Measurements from ENCODE around the gene LSAMP. TPM values are rescaled to one million over a fixed set of nuclear protein-coding genes. Genes with fewer than 3 reads are reported as not detected.

Gene LSAMP
- total and polyA plus RNA-seq, 3 donors from 2014 or later, result 3.1 to 10.3 (median 9.1) TPM

DNA sequence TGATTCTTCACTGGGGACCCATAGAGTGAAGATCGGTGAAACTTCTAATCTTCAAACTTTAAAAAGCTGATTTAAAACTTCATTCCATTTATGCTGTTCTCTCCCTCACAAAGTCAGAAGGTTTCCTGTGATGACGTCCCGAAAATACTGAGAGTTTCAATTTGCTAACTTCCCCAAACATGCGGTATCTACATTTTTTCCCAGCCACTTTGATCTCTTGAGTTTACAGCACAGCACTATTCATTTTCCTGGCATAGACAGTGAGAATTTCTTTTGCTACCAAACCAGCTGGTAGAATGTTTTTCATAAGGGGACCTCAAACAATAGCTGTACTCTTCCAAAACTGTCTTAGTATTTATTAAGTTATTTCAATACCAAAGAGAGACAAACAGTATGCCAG is 156.8 kb downstream of the LSAMP start:
- H3K4me1 ChIP-seq, result no peaks in the 10 kb centered on the region

DNA sequence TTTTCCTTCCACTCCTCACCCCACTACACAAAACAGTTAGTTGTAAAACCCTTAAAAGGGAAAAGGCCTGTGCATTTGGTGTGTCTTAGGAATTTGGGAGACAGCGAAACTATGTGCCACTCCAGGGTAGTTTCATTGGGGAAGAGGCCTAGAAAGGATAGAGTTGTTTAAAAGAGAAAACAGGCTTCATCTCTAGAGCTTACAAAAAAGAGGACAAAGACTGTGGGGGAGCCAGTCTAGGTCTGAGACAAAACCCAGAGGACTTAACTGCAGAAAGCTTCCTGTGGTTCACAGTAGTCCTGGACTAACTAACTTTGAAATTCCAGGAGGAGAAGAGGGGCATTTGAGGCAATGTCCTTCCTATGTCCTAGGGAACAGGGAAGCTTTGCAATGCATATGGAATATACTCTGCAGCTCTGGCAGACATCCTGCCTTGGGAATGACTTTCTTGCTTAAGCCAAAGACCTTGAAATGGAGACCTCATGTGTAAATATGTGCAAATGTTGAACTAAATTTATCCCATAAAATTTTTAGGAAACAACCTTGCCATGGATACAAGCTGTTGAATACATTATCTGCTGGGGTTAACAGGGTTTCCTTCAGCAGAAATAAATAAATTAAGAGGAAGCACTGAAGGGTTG is 159.4 kb downstream of the LSAMP start:
- TF ChIP-seq POLR2A (IDR thresholded peaks at IDR 0.05), result no peak
- TF ChIP-seq, protein P1, sequence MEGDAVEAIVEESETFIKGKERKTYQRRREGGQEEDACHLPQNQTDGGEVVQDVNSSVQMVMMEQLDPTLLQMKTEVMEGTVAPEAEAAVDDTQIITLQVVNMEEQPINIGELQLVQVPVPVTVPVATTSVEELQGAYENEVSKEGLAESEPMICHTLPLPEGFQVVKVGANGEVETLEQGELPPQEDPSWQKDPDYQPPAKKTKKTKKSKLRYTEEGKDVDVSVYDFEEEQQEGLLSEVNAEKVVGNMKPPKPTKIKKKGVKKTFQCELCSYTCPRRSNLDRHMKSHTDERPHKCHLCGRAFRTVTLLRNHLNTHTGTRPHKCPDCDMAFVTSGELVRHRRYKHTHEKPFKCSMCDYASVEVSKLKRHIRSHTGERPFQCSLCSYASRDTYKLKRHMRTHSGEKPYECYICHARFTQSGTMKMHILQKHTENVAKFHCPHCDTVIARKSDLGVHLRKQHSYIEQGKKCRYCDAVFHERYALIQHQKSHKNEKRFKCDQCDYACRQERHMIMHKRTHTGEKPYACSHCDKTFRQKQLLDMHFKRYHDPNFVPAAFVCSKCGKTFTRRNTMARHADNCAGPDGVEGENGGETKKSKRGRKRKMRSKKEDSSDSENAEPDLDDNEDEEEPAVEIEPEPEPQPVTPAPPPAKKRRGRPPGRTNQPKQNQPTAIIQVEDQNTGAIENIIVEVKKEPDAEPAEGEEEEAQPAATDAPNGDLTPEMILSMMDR (IDR thresholded peaks at IDR 0.05), result no peak

More for the DNA sequence above, 156.8 kb downstream of the LSAMP start:
- H3K4me3 ChIP-seq, result no peak overlapping the region
- no peak for DNase-seq
- H3K27ac ChIP-seq, result no peak overlapping the region
- no peaks in the 10 kb centered on the region for H3K27me3 ChIP-seq
- H3K9me3 ChIP-seq, result no peaks in the 10 kb centered on the region
- intact Hi-C loops (cut with DNase I; ENCODE audit: low total_unique reads), result no loop called here
- WGBS, 2 donors, result 52 to 57% methylated on average over 4 of the region's 4 CpGs
- TF ChIP-seq, protein P1 (IDR thresholded peaks at IDR 0.05), result no peak
- no peak for TF ChIP-seq POLR2A (IDR thresholded peaks at IDR 0.05)
- no peaks in the 10 kb centered on the region for H3K36me3 ChIP-seq (ENCODE audit: low read depth, missing control alignments)

DNA sequence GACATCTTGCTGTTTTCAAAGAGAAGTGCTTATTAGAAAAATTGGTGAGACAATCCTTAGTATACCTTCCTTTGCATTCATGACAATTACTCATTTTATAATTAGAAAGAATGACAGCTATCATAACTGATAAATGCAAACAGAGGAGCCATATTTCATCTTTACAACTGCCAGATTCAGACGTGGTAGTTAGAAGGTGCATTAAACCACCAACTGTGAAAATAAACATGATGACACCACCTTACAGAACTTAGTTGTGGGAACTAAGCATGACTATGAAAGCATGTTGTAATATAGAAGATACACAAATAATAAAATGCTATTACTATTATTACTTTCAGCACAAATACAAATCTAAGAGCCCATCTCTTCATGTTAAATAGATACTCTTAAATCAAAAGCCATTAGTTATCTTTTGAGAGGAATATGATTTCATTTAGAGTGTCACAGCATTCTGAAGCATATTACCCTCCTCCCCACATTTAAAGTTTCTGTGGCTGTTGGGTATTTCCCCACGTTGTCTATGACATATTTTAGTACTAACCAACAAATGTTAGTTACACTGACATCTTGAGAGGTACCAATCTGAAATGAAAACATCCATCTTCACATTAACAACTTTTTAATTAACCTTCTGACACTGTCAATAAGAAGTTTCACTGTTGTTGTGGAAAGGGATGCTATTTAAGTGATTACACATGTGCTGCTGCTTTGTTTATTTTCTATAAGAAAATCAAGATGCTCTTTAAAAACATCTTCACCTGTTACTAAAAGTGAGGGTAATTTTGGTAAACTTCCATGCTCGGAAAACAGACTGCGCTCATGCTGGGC is 163.8 kb downstream of the LSAMP start:
- no peak for DNase-seq
- H3K4me3 ChIP-seq, result no peak overlapping the region
- no peaks in the 10 kb centered on the region for H3K36me3 ChIP-seq (ENCODE audit: low read depth, missing control alignments)
- H3K9me3 ChIP-seq, result no peaks in the 10 kb centered on the region
- H3K27ac ChIP-seq, result no peak overlapping the region
- H3K27me3 ChIP-seq, result no peaks in the 10 kb centered on the region
- TF ChIP-seq, protein P1 (IDR thresholded peaks at IDR 0.05), result no peak
- TF ChIP-seq POLR2A (IDR thresholded peaks at IDR 0.05), result no peak
- no peaks in the 10 kb centered on the region for H3K4me1 ChIP-seq
- 77 to 78% methylated on average over 4 of the region's 4 CpGs for WGBS, 2 donors
- intact Hi-C loops (cut with DNase I; ENCODE audit: low total_unique reads), result no loop called here

More for the DNA sequence above, 159.4 kb downstream of the LSAMP start:
- H3K4me3 ChIP-seq, result no peak overlapping the region
- WGBS, 2 donors, result 96 to 97% methylated on average over 1 of the region's 1 CpG
- no peaks in the 10 kb centered on the region for H3K4me1 ChIP-seq
- intact Hi-C loops (cut with DNase I; ENCODE audit: low total_unique reads), result no loop called here
- no peak overlapping the region for H3K27ac ChIP-seq
- no peaks in the 10 kb centered on the region for H3K27me3 ChIP-seq
- no peaks in the 10 kb centered on the region for H3K36me3 ChIP-seq (ENCODE audit: low read depth, missing control alignments)
- DNase-seq, result no peak
- no peaks in the 10 kb centered on the region for H3K9me3 ChIP-seq

DNA sequence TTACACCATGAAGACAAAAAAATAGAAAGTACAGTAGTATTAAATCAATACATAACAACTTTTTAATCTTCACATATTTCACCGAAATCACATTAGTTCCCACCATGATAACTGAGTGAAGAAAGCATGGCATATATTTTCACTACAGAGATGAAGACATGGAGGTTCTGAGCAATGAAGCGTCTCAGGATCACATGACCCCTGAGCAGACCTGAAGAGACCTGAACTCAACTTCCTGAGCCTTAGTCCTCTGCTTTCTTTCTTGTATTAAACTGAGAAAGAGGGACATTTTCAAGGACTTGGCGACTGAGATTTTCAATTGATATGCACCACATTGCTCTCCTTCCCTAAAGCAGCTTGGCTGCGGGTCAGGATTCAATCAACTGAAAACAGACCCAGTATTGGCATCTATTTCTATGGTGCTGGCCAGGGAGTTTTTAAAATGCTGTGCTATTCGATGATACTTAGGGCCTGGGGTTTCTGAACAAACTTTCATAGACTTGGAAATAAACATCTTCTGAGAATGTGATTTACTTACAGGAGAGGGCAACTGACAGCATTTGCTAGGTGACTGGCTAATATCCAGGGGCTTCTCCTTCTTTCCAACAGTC is 165.1 kb downstream of the LSAMP start:
- Histone ChIP-seq H3K27ac (no peak overlapping the region), H3K9me3 (no peaks in the 10 kb centered on the region), H3K36me3 (ENCODE audit: low read depth, missing control alignments) (no peaks in the 10 kb centered on the region), H3K4me3 (no peak overlapping the region), H3K27me3 (no peaks in the 10 kb centered on the region), H3K4me1 (no peaks in the 10 kb centered on the region)
- WGBS, 2 donors, result 62 to 74% methylated on average over 5 of the region's 5 CpGs
- DNase-seq, result no peak
- no peak for TF ChIP-seq POLR2A (IDR thresholded peaks at IDR 0.05)
- TF ChIP-seq, protein P1 (IDR thresholded peaks at IDR 0.05), result no peak
- intact Hi-C loops (cut with DNase I; ENCODE audit: low total_unique reads), result no loop called here
